Skeletal muscle cell (primary cell): ENCODE measurements around the gene HVCN1.

Source experiments
- DNase-seq: peaks from one replicate; pipeline ENCODE4 v3.0.0-alpha.2; 2010; ENCODE audit warnings: low read depth
- H3K4me3 ChIP-seq: 2 replicates; pipeline ENCODE4 v1.5.1; 2011; ENCODE audit warnings: low read depth, mild to moderate bottlenecking, control low read depth, low read length, moderate library complexity

The HVCN1 gene

GRCh38 chr12:110702081-110702480 is 13.2 kb upstream of the HVCN1 start:
- DNase-seq: no peak
- no peak overlapping the region for H3K4me3 ChIP-seq

GRCh38 chr12:110699591-110700445 is 10.9 kb upstream of the HVCN1 start:
- H3K4me3 ChIP-seq: no peak overlapping the region
- DNase-seq: no peak

GRCh38 chr12:110698171-110698902 is 9.4 kb upstream of the HVCN1 start:
- H3K4me3 ChIP-seq: no peak overlapping the region
- DNase-seq: peak; percentile 30

GRCh38 chr12:110697236-110697635 is 8.3 kb upstream of the HVCN1 start:
- H3K4me3 ChIP-seq: no peak overlapping the region
- no peak for DNase-seq

GRCh38 chr12:110696283-110696682 is 7.4 kb upstream of the HVCN1 start:
- H3K4me3 ChIP-seq: no peak overlapping the region
- no peak for DNase-seq

- DNase-seq: no peak
Observed at GRCh38 chr12:110694330-110694901, 5.5 kb upstream of the HVCN1 start.

GRCh38 chr12:110693731-110694130 is 4.8 kb upstream of the HVCN1 start:
- no peak for DNase-seq
- no peak overlapping the region for H3K4me3 ChIP-seq

More at GRCh38 chr12:110694330-110694901, 5.5 kb upstream of the HVCN1 start:
- H3K4me3 ChIP-seq: no peak overlapping the region

- no peak for DNase-seq
- no peak overlapping the region for H3K4me3 ChIP-seq
Observed at GRCh38 chr12:110690127-110690430, 1.2 kb upstream of the HVCN1 start.

- peak overlapping the region; percentile 52 for H3K4me3 ChIP-seq
- no peak for DNase-seq
Observed at GRCh38 chr12:110689281-110690126, 589 bp upstream of the HVCN1 start.

GRCh38 chr12:110687396-110688169 is 1.3 kb downstream of the HVCN1 start:
- no peak for DNase-seq
- H3K4me3 ChIP-seq: no peak overlapping the region

- no peak for DNase-seq
- H3K4me3 ChIP-seq: no peak overlapping the region
Observed at GRCh38 chr12:110686294-110686903, 2.5 kb downstream of the HVCN1 start.

GRCh38 chr12:110684312-110684836 is 4.5 kb downstream of the HVCN1 start:
- H3K4me3 ChIP-seq: no peak overlapping the region
- no peak for DNase-seq

GRCh38 chr12:110683888-110684287 is 5.0 kb downstream of the HVCN1 start:
- no peak for DNase-seq
- no peak overlapping the region for H3K4me3 ChIP-seq

- DNase-seq: no peak
- no peak overlapping the region for H3K4me3 ChIP-seq
Observed at GRCh38 chr12:110680032-110680431, 8.9 kb downstream of the HVCN1 start.

GRCh38 chr12:110679201-110679600 is 9.7 kb downstream of the HVCN1 start:
- no peak overlapping the region for H3K4me3 ChIP-seq
- DNase-seq: no peak

- no peak overlapping the region for H3K4me3 ChIP-seq
Observed at GRCh38 chr12:110677982-110678381, 10.9 kb downstream of the HVCN1 start.

GRCh38 chr12:110677206-110677911 is 11.6 kb downstream of the HVCN1 start:
- DNase-seq: no peak
- no peak overlapping the region for H3K4me3 ChIP-seq

More at GRCh38 chr12:110677982-110678381, 10.9 kb downstream of the HVCN1 start:
- DNase-seq: no peak

GRCh38 chr12:110676171-110676570 is 12.7 kb downstream of the HVCN1 start:
- H3K4me3 ChIP-seq: no peak overlapping the region
- DNase-seq: no peak
